Spinal cord (tissue), 10 donors: Measurements from ENCODE around the gene PPM1G. TPM values are rescaled to one million over a fixed set of nuclear protein-coding genes. Genes with fewer than 3 reads are reported as not detected.
A peak's percentile ranks its signal among the peaks of the same experiment; 100 is the strongest.

ENCODE experiments used
- DNase-seq, 6 donors: peaks; one replicate each; pipeline versions ENCODE4 v3.0.0 to v3.0.0-alpha.2; 2013 to 2015; ENCODE audit warnings: low spot score in 6 of 6, low read depth in 4 of 6
- H3K27ac ChIP-seq: one replicate; pipeline ENCODE4 v1.5.1; 2013; ENCODE audit warnings: low read depth, low read length, control low read depth
- H3K27me3 ChIP-seq: one replicate; pipeline ENCODE4 v1.6.1; 2013; ENCODE audit warnings: low read length; ENCODE audit not compliant: control insufficient read depth, insufficient read depth
- H3K36me3 ChIP-seq: one replicate; pipeline ENCODE4 v1.6.1; 2013; ENCODE audit warnings: low read length; ENCODE audit not compliant: control insufficient read depth, insufficient read depth
- H3K4me1 ChIP-seq: one replicate; pipeline ENCODE4 v1.6.1; 2013; ENCODE audit warnings: low read length; ENCODE audit not compliant: control insufficient read depth, insufficient read depth
- H3K4me3 ChIP-seq: one replicate; pipeline ENCODE4 v1.5.1; 2013; ENCODE audit warnings: low read depth, low read length, control low read depth
- H3K9me3 ChIP-seq: one replicate; pipeline ENCODE4 v1.6.1; 2013; ENCODE audit warnings: low read length; ENCODE audit not compliant: control insufficient read depth, insufficient read depth
- WGBS: methylation state at CpG from one replicate; pipeline ENCODE4 v1.1.5; 2013; ENCODE audit warnings: missing lambda C conversion rate; ENCODE audit not compliant: insufficient coverage; 5-methylcytosine and 5-hydroxymethylcytosine counted together
- polyA plus RNA-seq, 2 donors: library from polyadenylated mRNA; unstranded; fragments of 120-200 nt; gene quantifications; one replicate each; pipeline ENCODE4 v1.2.1, GENCODE V29; 2013; ENCODE audit not compliant: insufficient read length in 2 of 2
- total RNA-seq, 2 donors: library from RNA; depleted of rRNA in 1 of 2; stranded (reverse); fragments of 120-200 nt in 1 of 2; fragments of >200 nt in 1 of 2; gene quantifications; one replicate each; pipeline versions ENCODE4 v1.2.3 to v1.2.4, GENCODE V29; 2013 to 2014
- donor health status: healthy.

PPM1G gene
- total and polyA plus RNA-seq, 4 donors = 40.2 to 96.1 (median 82.3) TPM

GRCh38 chr2:27376866-27377617 is 32.3 kb downstream of the PPM1G start:
- DNase-seq = no peak
- H3K4me3 ChIP-seq = no peak overlapping the region
- peaks cover 73% of the 10 kb centered on the region for H3K36me3 ChIP-seq
- no peaks in the 10 kb centered on the region for H3K9me3 ChIP-seq
- H3K4me1 ChIP-seq = peaks cover 32% of the 10 kb centered on the region
- H3K27me3 ChIP-seq = no peaks in the 10 kb centered on the region
- no peak overlapping the region for H3K27ac ChIP-seq
- 78% methylated on average over 9 of the region's 10 CpGs for WGBS

GRCh38 chr2:27376151-27376865 is 33.1 kb downstream of the PPM1G start:
- Histone ChIP-seq H3K27ac (no peak overlapping the region), H3K36me3 (peaks cover 66% of the 10 kb centered on the region), H3K9me3 (no peaks in the 10 kb centered on the region), H3K4me3 (no peak overlapping the region), H3K27me3 (no peaks in the 10 kb centered on the region), H3K4me1 (peaks cover 35% of the 10 kb centered on the region)
- WGBS = 89% methylated on average over 15 of the region's 16 CpGs
- no peak for DNase-seq

GRCh38 chr2:27375513-27376099 is 33.8 kb downstream of the PPM1G start:
- H3K27me3 ChIP-seq = no peaks in the 10 kb centered on the region
- no peak for DNase-seq
- H3K36me3 ChIP-seq = peaks cover 60% of the 10 kb centered on the region
- H3K4me3 ChIP-seq = no peak overlapping the region
- H3K9me3 ChIP-seq = no peaks in the 10 kb centered on the region
- H3K27ac ChIP-seq = no peak overlapping the region
- H3K4me1 ChIP-seq = peaks cover 32% of the 10 kb centered on the region
- 94% methylated on average over 18 of the region's 20 CpGs for WGBS

- no peak for DNase-seq
- H3K27ac ChIP-seq = no peak overlapping the region
- WGBS = 79% methylated on average over 2 of the region's 5 CpGs
- peaks cover 64% of the 10 kb centered on the region for H3K36me3 ChIP-seq
- peaks cover 35% of the 10 kb centered on the region for H3K4me1 ChIP-seq
- H3K4me3 ChIP-seq = no peak overlapping the region
- no peaks in the 10 kb centered on the region for H3K9me3 ChIP-seq
- H3K27me3 ChIP-seq = no peaks in the 10 kb centered on the region
Measured at GRCh38 chr2:27373567-27373966, 35.8 kb downstream of the PPM1G start.

- Histone ChIP-seq H3K27me3 (no peaks in the 10 kb centered on the region), H3K36me3 (peaks cover 63% of the 10 kb centered on the region), H3K4me1 (peaks cover 29% of the 10 kb centered on the region), H3K4me3 (no peak overlapping the region), H3K9me3 (no peaks in the 10 kb centered on the region), H3K27ac (no peak overlapping the region)
- DNase-seq = no peak
- 95% methylated on average over 6 of the region's 6 CpGs for WGBS
Measured at GRCh38 chr2:27372937-27373336, 36.5 kb downstream of the PPM1G start.

GRCh38 chr2:27370816-27371620 is 38.4 kb downstream of the PPM1G start:
- H3K4me3 ChIP-seq = peak overlapping the region; percentile 91
- no peaks in the 10 kb centered on the region for H3K9me3 ChIP-seq
- peaks cover 61% of the 10 kb centered on the region for H3K36me3 ChIP-seq
- H3K27ac ChIP-seq = peak overlapping the region; percentile 48
- peaks cover 25% of the 10 kb centered on the region for H3K4me1 ChIP-seq
- H3K27me3 ChIP-seq = no peaks in the 10 kb centered on the region
- DNase-seq = peak in 1 of 6 donors; percentile 24
- WGBS = 3% methylated on average over 46 of the region's 46 CpGs

GRCh38 chr2:27370026-27370815 is 39.2 kb downstream of the PPM1G start, which contains the start of the genes EIF2B4 and SNX17:
Gene EIF2B4 (minus strand): TSS chr2:27370338. CDS start chr2:27370314, 24 bp downstream.
Gene SNX17 (plus strand): TSS chr2:27370616. CDS start chr2:27370744, 128 bp downstream.
- Histone ChIP-seq H3K9me3 (no peaks in the 10 kb centered on the region), H3K27ac (peak within 1 kb of the TSS; percentile 93), H3K36me3 (peaks cover 61% of the 10 kb centered on the region), H3K27me3 (no peaks in the 10 kb centered on the region), H3K4me1 (peaks cover 25% of the 10 kb centered on the region), H3K4me3 (peak within 1 kb of the TSS; percentile 91)
- WGBS = under 1% methylated on average over 85 of the region's 85 CpGs
- DNase-seq = peak; percentile 97 to 100 (median 98)

GRCh38 chr2:27369471-27370025 is 39.8 kb downstream of the PPM1G start:
- peak in 3 of 6 donors; percentile 38 to 85 (median 52) for DNase-seq

More at GRCh38 chr2:27369471-27370025, 39.8 kb downstream of the PPM1G start:
- no peaks in the 10 kb centered on the region for H3K27me3 ChIP-seq
- no peaks in the 10 kb centered on the region for H3K9me3 ChIP-seq
- peak overlapping the region; percentile 93 for H3K27ac ChIP-seq
- 2% methylated on average over 18 of the region's 18 CpGs for WGBS
- peak overlapping the region; percentile 91 for H3K4me3 ChIP-seq
- peaks cover 60% of the 10 kb centered on the region for H3K36me3 ChIP-seq
- H3K4me1 ChIP-seq = peaks cover 25% of the 10 kb centered on the region
